GM18526 (cell line): ENCODE measurements around the gene IL1B.

Experiments used
- POLR2A ChIP-seq: IDR thresholded peaks from 3 replicates; pipeline ENCODE4 v1.6.1; 2011; ENCODE audit not compliant: insufficient read length; ENCODE audit errors: extremely low read depth

IL1B gene

GRCh38 chr2:112867701-112868631, 31.4 kb upstream of the IL1B start:
- TF ChIP-seq POLR2A, result no peak

GRCh38 chr2:112866128-112866835, 29.7 kb upstream of the IL1B start:
- no peak for TF ChIP-seq POLR2A

GRCh38 chr2:112864072-112864471, 27.5 kb upstream of the IL1B start:
- no peak for TF ChIP-seq POLR2A

- TF ChIP-seq POLR2A, result no peak
Measured at GRCh38 chr2:112850588-112850987, 14.0 kb upstream of the IL1B start.

GRCh38 chr2:112849956-112850355, 13.4 kb upstream of the IL1B start:
- TF ChIP-seq POLR2A, result no peak

GRCh38 chr2:112848833-112849232, 12.3 kb upstream of the IL1B start:
- no peak for TF ChIP-seq POLR2A

GRCh38 chr2:112846031-112846430, 9.5 kb upstream of the IL1B start:
- TF ChIP-seq POLR2A, result no peak

DNA sequence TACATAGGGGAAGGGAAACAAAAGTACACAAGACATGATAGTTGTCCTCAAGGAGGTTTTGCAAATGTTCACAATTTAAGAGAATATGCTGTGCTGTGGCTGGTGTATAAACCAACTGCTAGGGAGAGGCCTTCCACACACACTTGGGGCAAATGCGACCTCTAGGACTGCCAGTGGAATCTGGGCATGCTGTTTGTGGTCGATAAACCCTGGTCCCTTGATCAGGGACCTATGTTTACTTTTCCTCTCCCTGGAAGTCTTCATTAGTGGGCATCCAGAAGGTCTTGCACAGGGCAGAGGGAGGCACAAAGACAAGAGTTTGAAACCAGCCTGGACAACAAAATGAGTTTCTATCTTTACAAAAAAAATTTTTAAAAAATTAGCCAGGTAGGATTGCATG, 7.3 kb upstream of the IL1B start:
- no peak for TF ChIP-seq POLR2A

GRCh38 chr2:112843288-112843687, 6.7 kb upstream of the IL1B start:
- TF ChIP-seq POLR2A, result no peak

DNA sequence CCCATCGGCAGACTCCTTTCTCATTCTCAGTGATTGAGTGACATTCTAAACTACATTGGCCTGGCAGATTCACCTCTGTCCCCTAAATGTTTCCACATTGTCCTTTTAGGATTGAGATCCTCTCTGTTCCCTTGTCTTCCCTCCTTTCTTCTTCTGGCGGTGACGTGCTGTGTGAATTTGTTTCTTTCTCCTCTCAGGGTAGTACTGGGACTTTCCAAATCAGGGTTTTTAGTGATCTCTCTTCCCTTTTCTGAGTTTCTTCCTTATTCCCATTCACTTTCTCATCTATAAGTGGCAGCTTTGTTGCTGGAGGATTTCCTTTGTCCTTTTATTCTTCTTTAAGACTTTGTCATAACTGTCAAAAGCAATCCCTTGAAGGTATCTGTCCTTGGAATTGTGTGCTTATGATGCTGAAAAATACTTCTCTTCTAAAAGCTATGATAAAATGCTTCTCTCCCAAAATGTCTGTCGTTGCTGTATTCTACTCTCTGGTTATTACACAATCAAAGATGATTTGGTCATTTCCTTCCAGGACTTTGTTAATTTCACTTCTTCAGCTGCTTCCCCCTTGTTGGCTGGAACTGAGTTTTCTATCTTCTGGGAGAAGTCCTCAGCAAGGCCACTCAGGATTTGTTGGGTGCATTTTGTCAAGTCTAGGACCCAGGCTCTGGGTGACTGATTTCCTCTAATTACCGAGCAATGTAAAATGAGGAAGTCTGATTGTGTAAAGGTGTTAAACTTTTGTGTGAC, 4.9 kb upstream of the IL1B start:
- no peak for TF ChIP-seq POLR2A

GRCh38 chr2:112840068-112840445, 3.5 kb upstream of the IL1B start:
- TF ChIP-seq POLR2A, result no peak

DNA sequence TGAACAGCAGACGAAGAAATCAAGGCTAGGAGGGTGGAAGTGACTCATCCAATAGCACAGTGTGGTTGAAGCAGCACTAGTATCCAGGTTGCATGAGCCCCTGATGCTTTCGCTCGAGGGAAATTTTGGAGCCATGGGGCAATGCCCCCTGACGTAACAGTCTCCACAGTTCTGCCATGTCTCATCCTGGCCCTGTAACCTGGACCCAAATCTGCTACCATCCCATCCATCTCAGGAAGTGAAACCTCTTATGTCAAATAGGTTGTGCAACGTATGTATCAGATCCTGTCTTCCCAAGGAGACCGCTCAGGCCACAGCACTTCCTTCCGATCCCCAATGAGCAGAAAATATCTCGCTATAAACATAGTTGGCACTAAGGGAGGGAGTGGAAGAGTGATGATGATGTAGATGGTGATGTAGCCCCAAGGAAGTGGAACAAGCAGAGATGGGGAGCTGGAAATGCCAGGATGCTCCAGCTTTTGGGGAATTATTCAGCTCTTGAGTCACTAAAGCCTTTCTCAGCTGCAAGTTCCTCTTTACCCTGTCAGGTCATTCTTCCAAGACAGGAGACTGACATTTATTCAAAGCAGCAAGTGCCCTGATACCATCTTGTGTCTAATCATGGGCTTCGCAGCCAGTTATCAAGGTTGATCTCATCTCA, 3.0 kb upstream of the IL1B start:
- no peak for TF ChIP-seq POLR2A

- no peak for TF ChIP-seq POLR2A
Measured at GRCh38 chr2:112836163-112836560, 417 bp downstream of the IL1B start.

- TF ChIP-seq POLR2A, result no peak
Measured at GRCh38 chr2:112835536-112836162, 930 bp downstream of the IL1B start.

DNA sequence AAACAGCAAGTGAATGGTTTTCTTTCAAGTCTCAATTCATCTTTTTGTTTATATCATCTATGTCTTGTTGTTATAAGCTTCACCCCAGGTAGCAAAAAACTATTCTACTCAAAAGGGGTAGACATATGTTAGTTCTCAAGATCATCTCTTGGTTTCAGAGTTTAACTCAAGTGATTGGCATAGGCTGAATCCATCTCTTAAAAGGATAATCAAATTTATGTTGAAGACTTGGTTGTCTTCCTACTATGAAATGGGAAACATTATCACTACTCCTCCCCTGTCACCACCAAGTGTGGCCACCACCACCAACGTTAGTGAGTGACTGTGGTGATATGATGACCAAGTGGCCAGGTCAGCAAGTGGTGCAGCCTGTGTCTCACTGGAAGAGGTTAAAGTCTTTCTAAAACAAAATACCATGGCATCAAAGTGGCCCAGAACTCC, 1.5 kb downstream of the IL1B start:
- no peak for TF ChIP-seq POLR2A
